GM18873 (cell line): ENCODE results near the gene ST3GAL4.
"Not testable (repeated sequence)": the region's sequence is repeated elsewhere in the genome, so short reads cannot be mapped to it uniquely, and the experiment has no call there.

Source experiments
- ATAC-seq: cut with Tn5 transposase; IDR thresholded peaks from one replicate; pipeline ENCODE4 v1.9.1; 2021; ENCODE audit warnings: mild to moderate bottlenecking, moderate library complexity, moderate number of reproducible peaks; ENCODE audit not compliant: unreplicated experiment, low FRiP score

ST3GAL4 gene

DNA sequence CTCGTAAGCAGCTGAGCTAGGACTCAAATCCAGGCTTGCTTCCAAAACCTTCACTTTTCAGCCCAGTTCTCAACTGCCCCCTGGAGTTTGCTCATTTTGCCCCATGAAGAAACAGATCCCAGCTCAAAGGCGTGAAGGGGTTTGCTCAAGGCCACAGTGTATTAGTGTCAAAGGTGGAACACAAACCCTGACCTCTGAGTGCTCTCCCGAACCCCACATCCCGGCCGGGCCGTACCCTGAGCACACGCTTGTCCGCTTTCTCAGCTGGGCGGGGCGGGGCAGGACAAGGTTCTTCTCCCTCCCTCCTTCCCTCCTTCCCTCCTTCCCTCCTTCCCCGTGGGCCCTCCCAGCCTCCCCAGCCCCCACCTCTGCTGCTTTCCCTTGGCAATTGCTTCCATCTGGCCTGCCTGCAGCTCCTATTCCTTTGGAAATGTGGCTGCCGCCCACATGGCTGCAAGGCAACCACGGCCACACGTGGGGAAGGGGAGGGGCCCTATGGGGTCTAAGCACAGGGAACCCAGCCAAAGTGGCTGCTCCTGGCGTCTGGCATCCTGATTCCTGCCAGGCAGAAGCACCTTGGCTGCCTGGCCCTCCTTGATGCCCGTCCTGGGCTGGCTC, 4.1 kb downstream of the ST3GAL4 start:
- no peak for ATAC-seq

- no peak for ATAC-seq
These were observed 4.6 kb downstream of the ST3GAL4 start for GRCh38 chr11:126360049-126360446.

GRCh38 chr11:126361400-126361799, 5.9 kb downstream of the ST3GAL4 start:
- no peak for ATAC-seq

GRCh38 chr11:126362879-126363655, 7.6 kb downstream of the ST3GAL4 start:
- no peak for ATAC-seq

DNA sequence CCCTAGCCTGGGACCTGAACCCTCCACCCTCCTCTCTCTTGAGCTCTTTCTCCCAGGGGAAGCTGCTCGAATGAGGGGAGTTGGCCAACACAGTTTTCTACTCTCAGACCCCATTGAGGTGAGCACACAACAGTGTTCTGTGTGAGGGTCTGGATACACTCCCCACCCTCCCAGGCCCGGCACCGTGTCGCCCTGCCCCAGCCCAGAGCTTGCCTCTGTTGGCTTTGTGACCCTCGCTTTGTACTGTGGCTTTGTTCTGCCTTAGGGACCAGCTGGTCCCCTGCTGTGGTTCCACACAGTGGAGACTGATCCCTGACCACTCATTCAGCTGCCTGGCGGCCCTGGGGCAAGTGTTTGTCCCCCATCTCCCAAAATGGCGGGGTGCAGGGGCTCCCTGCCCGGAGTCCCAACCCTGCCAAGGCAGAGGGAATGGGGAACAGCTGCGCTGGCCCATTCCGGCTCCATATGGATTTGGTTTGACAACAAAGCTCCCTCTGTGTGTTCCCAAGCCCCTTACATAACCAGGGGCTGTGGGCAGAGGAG, 8.3 kb downstream of the ST3GAL4 start:
- ATAC-seq: no peak

DNA sequence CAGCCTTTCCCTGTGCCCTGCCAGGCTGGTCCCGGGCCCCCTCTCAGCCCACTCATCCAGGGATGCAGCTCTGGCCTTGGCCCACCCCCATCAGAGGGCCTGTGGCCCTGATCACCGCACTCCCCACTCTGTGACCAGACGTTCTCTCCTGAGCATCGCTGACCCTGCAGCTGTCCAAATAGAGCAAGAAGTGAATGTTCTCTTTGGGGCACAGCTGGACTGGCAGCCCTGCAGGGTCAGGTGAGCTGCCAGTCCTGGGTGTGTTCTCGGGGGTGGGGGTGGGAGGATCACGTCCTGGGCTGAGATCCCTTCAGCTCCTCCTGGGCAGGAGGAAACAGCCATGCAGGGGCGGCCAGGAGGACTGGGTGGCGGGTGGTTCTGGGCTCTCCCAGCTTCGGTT, 9.2 kb downstream of the ST3GAL4 start:
- ATAC-seq: not testable (repeated sequence)

GRCh38 chr11:126365508-126365907, 10.0 kb downstream of the ST3GAL4 start:
- ATAC-seq: not testable (repeated sequence)

GRCh38 chr11:126366064-126366822, 10.8 kb downstream of the ST3GAL4 start:
- ATAC-seq: no peak

- not testable (repeated sequence) for ATAC-seq
These were observed 11.6 kb downstream of the ST3GAL4 start for GRCh38 chr11:126366823-126367654.

DNA sequence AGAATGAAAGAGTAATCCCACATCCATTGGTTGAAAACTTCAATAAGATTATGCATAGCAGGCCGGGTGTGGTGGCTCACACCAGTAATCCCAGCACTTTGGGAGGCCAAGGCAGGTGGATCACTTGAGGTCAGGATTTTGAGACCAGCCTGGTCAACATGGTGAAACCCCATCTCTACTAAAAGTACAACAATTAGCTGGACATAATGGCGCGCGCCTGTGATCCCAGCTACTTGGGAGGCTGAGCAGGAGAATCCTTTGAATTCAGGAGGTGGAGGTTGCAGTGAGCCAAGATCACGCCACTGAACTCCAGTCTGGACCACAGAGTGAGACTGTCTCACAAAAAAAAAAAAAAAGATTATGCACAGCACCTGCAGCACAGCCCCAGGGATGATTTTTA, 12.3 kb downstream of the ST3GAL4 start:
- not testable (repeated sequence) for ATAC-seq

DNA sequence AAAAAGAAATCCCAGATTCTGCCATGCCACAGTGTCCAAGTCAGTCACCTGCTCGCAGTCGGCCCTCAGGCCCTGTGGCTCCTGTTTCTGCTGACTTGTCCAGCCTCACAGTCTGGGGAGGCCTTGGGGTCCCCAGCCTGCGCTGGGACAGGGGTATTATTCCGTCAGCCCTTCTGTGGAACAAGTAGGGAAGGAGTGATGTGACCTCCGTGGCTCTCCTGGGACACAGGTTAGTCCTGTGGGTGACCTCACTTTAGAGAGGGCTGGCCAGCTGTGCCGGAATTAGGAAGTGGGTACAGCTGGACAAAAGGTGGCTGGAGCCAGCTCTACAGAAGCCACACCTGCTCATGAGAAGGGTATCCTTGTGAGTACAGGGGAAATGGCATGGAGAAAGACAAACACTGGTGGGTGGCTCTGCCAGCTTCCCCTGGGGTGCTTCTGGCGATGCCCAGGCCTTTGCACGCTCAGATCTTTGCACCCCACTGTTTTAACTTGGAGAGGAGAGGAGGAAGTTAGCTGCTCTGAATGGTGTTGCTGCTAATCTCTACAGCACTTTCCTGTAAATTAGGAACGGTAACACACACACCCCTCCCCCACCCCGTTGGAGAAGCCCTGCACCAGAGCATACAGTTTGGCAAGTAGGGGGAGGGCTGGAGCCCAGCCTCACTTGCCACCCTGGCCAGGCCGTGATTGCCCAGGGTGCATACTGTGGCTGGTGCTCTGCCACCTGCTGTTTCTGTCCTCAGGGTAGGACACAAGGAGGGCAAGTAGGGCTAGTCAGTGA, 13.0 kb downstream of the ST3GAL4 start:
- ATAC-seq: not testable (repeated sequence)

DNA sequence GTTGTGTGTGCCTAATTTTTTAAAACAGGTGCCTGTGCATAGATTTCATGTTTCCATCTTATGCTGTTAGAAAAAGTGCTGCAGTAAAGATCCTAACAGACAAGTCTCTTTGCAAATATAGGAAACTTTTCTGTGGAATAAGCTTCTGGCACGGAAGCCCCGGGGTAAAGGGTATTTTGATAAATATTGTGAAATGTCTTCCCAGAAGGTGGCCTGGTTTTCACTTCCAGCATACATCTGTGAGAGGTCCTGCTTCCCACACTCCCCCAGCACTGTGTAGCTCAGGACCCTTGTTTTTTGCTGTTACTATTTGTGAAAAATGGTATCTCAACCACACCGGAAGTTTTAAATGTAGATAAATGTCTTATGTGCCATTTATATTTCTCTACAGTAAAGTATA, 14.5 kb downstream of the ST3GAL4 start:
- ATAC-seq: no peak

DNA sequence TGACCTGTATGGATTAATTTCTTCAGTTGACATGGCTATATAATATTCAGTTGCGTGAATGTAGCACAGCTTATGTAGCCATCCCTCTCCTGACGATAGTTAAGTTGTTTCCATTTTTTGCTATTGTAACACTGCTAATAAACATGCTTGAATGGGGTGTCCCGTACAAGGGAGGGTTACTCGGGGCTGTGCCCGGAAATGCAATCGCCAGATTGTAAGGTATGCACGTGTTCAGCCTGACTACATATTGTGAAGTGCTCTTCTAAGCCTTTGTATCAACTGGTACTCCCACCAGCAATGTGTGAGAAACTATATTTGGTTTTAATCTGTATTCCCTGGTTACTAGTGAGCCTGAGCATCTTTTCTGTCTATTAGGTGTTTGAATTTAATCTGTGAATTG, 16.1 kb downstream of the ST3GAL4 start:
- ATAC-seq: no peak

DNA sequence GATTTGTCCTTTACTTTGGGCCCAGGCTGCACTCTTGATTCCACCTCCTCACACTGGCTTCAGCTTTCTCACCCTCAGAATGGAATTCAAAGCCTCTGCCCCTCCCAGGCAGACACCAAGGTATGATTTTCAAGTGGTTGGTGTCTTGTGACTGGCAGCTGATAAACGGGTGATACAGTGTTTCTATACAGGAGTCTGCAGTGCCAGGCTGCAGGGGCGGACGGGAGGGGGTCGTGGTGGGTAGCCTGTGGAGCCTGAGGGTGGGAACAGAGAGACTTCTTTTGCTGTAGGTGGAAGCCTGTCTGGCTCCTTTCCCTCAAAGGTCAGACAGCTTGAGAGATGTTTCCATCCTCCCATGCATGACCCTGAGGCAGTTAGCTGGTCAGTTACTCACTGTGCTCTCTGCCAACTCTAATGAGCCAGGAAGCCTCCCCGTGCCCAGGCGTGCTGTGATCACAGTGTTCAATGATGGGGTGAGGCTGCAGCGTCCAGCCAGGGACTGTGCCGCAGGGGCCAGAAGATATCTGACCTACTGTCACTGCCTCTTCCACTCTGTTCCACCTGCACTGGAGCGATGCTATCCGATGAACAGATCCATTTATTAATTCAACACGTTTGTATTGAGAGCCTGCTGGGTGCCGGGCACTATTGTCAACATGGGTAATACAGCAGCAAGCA, 18.0 kb downstream of the ST3GAL4 start:
- ATAC-seq: not testable (repeated sequence)

- not testable (repeated sequence) for ATAC-seq
These were observed 19.2 kb downstream of the ST3GAL4 start for GRCh38 chr11:126374562-126375300.

DNA sequence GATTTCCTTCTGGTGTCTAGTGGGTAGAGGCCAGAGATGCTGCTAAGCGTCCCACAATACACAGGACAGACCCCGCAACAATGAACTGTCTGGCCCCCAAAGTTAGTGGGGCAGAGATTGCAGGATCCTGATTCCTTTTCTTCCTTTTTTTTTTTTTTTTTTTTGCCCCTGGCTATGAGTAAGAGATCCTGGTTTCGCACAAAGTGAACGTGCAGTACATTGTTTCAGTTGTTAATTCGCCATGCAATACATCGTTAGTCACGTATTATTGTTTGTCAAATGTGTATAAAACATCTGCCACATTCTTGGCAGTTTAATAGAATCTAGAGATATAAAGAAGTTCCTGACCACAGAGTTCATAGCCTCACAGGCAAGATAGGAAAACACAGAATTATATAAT, 20.2 kb downstream of the ST3GAL4 start:
- ATAC-seq: no peak

- no peak for ATAC-seq
These were observed 23.3 kb downstream of the ST3GAL4 start for GRCh38 chr11:126378763-126379162.

DNA sequence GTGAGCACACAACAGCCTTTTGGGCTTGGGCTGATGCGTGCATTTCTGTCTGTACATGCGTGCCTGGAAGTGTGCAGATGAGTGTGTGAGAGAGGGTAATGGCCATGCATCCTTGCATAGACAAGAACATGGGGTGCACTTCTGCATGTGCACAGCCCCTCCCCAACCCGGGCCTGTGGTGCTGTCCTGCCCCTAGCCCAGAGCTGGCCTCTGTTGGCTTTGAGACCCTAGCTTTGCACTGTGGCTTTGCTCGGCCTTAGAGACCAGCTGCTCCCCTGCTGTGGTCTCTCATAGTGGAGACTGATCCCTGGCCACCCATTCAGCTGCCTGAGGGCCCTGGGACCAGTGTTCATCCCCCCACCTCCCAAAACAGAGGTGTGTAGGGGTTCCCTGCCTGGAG, 25.4 kb downstream of the ST3GAL4 start:
- no peak for ATAC-seq
